NCI-H1436 treated with DMSO at 0.1 percent for 48 hours (cell line): ENCODE measurements around the gene DNAH17.

Experiments
- DNase-seq: peaks from one replicate; lab custom pipeline; 2025; lab: John Stamatoyannopoulos, UW

Gene DNAH17

DNA sequence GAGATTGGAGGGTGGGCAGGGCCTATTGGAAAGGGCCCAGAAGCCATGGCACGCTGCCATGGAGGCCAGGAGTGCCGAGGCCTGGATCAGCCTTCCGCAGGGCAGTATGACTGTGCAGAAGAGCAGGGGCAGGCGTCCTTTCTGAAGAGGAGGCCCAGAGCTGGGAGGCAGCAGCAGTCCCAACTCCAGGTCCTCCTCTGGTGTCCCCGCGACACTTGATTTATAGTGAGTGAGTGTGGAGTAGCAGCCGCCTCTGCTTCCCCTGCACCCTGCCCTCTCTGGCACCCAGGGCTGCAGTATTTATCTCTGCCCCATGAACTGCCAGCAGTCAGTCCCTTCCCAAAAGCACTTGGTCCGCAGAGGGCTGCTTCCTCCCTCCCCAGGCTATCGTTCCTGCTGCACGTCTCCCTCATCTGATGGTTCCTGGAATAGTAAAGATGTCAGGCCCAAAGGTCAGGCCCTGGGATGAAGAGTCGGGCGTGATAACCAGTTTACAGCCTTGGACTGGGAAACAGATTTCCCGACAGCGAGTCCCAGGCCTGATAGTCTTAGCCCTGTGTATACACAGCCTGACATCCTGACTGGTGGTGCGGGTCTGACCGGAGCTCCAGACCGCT lies 165.8 kb downstream of the DNAH17 start:
- DNase-seq = no peak

DNA sequence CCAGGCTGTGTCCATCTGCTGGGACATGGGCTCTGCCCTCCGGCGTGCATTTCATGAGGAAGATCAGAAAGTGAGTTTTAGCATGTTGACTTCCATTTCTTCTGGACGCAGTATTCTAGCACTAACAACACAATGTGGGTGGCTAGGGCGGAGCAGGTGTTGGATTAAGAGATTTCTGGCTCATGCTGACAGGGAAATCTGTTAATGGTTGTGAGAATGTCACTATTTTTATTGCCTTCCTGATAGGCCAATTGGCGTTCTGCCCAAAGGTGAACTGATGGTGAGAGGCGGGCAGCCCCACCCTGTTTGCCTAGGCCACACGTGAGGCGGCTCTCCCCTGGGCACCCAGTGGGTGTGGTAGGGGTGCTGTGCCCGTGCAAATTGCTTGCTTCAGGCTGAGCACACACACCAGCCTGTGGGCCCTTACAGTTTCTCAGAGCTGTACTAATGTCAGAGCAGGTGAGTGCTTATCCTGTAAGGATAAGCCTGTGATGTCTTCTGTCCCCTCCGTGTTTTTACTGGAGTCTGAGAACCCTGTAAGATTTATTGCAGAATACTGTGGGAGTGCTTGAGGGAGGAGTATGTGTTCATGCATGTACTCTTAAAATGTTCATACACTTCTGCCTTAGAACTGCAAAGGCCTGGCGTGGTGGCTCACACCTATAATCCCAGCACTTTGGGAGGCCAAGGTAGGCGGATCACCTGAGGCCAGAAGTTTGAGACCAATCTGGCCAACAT lies 167.8 kb downstream of the DNAH17 start:
- peak; percentile 81 for DNase-seq

DNA sequence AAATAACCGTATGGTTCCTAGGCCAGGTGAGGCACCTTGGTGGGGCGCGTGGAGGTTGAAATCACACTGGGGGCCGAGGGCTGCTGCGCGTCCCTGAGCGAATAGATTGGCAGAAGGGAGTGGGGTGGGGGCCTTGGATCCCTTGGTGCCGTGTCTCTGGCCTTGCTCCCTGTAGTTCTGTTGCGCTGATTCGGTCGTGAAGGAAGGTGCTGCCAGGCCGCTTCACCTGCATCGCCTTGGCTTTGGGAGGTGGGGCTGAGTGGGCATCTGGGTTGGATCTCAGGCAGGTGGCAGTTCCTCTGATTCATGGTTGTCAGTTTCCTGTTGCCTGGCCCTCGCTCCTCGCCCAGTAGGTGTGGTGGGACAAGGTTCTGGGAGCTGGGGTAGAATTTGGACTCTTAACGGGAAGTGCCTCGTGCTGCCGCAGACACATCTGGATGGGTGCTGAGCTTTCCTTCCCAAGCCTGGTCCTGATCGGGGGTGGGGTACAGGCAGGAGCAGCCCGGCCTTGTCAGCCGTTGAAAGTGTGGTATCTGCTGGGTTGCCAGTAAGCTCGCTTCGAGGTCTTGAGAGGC lies 168.6 kb downstream of the DNAH17 start:
- DNase-seq = no peak

DNA sequence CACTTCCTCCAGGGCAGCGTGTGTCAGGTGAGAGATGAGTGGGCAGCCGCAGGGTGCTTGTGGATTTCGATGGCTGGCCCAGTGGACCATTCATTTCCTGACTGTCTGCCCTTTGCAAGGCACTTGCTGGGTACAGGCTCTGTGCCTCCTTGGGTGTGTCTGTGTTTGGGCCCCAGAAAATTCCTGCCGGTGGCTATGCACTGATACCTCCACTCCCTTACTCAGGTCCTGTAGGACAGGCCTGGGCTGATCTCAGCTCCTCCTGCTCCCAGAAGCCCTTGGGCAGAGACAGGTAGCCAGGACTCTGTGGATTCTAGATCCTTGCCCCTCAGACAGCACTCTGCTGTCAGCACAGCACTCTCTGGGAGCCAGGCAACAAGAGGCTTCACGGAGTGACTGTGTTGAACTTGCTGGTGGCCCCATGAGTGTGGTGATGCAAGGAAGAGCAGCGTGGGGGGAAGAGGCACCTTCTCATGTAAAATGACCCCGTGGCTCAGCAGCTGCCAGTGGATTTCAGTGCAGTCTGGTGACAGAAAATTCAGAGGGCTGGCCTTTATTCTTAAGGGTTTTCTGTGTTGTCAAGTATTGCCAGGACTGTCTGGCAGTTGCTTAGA lies 169.7 kb downstream of the DNAH17 start:
- no peak for DNase-seq

DNA sequence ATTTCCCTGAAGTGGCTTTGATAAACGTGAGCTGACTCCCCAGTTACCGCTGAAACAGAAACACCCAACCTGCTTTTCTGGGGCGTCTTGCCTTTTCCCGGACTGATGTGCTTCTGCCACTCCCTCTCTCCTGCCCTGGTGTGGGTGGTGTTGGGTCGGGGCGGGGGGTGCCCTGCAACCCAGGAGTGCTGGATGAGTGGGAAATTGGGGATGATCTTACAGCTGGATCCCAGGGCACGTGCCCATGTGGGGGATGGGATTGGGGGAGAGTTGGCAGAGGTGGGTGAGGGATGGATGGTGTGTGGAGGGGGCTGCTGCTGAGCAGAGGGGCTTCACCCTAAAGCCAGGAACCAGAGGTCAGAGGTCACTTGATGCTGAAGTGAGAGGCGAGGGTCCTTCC lies 170.3 kb downstream of the DNAH17 start:
- no peak for DNase-seq

DNA sequence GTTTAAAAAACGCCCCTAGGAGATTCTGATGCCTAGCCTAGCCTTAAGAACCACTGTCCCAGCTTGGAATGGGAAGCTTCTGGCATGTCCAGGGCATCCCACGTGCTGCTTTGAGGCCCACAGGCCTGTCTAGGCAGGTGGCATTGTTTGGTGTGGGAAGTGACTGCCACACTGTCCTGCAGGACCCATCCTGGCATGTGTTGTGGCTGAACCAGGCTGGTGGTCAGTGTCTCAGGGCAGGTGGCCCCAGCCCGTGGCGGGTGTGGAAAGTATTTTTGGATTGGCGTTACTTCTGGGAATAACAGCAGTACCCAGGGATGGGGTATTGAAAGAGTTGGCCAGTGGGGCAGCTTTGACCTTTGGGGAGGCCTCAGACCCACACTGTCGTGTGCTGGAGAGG lies 170.8 kb downstream of the DNAH17 start:
- no peak for DNase-seq

DNA sequence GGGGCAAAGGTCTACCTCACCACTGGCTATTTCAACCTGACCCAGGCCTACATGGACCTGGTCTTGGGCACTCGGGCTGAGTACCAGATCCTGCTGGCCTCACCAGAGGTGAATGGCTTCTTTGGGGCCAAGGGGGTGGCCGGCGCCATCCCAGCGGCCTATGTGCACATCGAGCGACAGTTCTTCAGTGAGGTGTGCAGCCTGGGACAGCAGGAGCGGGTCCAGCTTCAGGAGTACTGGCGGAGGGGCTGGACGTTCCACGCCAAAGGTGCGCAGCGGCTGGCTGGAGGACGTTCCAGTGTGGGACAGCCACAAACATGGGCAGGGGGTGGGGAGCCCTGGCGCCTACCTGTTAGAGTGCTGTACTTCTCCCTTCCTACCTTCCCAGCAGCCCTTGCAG lies 173.4 kb downstream of the DNAH17 start:
- DNase-seq = no peak

DNA sequence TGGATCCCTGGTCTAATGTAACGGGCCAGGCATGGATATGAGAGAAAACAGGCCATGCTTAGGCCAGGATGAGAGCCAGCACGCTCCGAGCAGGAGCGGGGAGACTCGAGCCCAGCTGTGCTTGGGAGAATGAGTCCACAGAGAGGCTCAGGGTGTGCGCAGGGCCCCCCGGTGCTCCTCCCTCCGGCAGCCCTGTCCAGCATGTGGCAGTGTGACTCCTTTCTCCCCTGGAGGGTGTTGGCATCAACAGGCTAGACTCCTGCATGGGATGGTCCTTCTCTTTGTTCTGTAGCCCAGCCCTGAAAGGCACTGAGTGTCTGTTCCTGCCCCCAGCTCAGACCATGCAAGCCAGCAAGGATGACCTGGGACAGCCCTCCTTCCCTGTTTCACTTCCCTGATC lies 175.3 kb downstream of the DNAH17 start:
- no peak for DNase-seq

DNA sequence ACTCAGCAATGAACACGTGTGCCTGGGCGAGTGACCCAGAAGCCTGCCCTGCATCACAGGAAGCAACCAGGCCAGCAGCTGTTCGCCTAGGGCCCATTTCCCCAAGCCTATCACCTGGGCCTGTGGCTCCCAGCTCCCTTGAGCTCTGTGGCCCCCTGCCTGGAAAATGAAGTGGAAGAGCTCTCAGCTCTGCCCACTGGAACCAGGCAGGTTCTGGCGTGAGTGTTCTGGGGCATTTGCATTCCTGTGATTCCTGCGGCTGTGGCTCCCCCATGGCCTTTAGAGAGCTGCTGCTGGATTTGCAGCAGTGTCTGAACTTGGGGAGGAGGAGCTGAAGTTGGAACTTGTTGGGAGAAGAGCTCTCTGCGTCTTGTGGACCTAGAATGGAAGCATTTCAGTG lies 175.9 kb downstream of the DNAH17 start:
- no peak for DNase-seq

DNA sequence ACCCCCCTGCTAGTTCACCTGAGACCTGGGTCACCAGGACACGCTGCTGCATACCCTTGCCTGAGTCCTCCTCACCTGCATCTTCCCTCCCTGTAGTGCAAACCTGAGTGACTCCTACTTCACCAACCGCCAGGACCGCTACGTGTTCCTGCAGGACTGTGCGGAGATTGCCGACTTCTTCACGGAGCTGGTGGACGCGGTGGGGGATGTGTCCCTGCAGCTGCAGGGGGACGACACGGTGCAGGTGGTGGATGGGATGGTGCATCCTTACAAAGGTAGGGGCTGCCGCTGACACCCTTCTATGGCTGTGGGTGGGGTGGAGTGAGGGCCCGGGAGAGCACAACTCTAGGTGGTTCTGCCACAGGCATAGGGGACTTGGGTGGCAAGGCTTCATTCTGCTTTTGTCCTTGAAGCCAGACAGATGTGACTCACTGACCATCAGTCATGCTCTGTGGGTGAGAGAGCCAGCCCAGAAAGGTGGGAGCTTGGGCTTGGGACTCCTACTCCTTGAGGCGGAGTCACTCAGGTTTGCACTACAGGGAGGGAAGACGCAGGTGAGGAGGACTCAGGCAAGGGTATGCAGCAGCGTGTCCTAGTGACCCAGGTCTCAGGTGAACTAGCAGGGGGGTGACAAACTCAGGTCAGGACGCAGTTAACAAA lies 176.5 kb downstream of the DNAH17 start:
- DNase-seq = no peak

DNA sequence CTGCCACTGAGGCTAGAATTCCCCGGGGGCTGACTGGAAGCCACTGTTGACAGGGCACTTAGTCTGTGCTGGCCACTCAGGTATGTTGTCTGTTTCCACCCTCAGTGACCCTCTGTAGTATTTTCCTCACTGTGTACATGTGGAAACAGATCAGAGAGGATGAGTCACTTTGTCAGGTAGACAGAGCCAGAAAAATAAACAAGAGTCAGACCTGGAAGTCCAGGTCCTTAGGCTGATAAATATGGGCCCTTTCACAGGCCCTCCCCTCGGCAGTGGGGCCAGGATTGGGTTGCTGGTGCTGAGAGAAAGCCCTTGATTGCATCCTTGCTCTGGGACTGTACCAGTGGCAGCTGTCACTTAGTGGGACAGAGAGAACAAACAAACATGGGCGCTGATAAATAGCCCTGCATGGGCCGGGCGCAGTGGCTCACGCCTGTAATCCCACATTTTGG lies 177.5 kb downstream of the DNAH17 start:
- no peak for DNase-seq

DNA sequence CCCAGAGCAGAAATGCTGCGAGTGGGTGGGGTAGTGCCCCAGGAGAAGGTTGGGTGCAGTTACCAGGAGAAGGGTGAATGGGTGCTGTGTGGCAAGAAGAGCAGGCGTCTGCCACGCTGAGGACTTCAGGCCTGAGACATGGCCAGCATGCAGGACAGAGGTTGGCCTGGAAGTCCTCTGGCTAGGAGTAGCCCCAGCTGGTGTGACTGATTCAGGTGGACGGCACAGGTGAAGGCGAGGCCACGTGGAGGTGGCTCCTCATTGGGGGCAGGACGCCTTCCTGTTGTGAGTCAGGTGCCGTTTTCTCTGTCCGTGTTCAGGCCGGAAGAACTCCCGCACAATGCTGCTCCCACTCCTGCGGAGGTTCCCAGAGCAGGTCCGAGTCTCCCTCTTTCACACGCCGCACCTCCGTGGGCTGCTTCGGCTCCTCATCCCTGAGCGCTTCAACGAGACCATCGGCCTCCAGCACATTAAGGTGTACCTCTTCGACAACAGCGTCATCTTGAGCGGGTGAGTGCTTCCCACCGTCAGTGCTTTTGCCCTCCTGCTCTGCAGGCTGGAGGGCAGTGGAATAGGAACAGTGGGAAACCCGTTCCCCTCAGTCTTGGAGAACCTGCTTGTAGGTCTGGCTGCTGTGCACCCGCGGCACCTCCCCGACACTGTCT lies 178.0 kb downstream of the DNAH17 start:
- DNase-seq = no peak

DNA sequence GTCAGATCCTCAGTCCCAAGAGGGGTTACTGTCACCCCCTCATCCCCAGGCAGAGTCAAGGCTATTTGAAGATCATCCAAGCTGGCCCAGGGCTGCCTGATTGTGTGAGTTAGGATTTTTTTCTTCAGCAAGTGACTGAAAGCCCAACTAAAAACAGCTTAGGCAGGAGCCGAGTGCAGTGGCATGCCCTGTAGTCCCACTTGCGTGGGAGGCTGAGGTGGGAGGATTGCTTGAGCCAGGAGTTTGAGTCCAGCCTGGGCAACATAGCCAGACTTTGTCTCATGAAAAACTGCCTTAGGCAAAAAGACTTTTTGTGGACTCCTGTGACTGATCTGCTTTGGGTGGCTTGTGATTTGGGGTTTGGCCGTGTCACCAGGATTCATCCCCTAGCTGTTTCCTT lies 178.8 kb downstream of the DNAH17 start:
- DNase-seq = no peak

DNA sequence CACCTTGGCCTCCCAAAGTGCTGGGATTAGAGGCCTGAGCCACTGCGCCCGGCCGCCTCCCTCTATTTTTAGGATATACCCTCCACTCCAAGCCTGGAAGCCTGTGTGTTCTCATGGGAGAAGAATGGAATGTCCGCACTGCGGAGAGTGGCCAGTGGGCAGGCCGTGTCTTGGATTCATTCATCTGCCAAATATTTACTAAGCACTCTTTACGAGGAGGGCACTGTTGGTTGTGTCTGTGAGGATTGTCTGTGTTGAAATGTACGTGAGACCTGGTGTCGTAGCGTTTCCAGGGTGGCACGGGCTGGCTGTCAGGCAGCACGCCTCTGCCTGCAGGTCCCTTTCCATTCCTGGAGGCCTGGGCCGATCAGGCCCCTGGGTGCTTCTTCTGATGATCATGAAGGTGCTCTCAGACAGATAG lies 179.5 kb downstream of the DNAH17 start:
- no peak for DNase-seq

DNA sequence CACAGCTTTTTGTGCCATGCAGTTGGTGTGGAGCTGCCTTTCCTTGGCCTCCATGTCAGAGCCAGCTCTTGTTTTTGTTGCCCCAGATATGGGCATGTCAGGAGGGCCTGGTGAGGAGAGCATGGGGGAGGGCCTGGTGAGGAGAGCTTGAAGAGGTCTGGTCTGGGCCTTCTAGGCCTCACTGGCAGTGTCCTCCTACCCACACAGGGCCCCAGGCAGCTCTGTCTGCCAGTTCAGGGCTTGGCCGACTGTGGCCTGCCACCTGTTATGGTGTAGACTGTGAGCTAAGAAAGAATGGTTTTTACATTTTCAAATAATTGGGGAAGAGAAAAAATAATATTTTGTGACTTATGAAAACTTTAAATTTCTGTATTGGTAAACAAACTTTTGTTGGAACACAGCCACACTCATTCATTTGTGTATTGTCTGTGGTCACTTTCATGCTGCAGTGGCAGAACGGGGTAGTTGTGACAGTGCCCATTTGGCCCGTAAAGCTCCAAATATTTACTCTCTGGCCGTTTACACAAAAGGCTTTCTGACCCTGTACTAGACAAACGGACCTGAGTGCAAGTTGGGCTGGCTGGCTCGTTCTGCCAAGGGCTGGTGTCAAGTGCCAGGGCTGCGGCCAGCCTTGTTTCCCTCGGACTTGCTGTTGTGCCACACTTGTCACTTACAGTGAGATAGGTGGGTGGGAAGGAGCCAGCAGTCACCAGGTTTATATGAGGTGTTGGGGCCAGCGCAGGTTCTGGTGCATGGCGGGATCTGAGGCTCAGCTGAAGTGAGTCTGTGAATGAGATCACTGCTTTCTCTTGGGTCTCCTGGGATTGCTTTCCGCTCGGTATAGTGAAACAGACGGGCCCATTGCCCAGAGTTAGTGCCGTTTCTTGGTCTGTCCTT lies 180.5 kb downstream of the DNAH17 start:
- DNase-seq = no peak

DNA sequence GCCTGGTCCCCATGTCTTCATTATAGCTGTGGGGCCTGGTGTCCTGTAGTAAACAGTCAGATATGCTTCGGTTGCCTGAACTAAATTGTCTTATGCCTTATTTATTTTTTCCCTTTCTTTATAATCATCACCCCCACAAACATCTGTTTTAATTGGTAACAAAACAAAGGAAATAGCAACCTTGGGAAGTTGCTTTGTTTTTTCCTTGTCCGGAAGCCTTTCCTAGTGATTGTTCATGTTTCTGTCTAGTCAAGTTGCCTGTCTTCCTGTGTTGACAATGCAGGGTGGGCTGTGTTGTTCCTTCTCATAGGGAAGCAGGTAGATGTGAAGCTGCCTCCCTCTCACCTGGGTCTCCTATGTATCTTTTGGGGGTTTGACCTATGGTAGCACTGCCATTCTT lies 182.0 kb downstream of the DNAH17 start:
- no peak for DNase-seq

DNA sequence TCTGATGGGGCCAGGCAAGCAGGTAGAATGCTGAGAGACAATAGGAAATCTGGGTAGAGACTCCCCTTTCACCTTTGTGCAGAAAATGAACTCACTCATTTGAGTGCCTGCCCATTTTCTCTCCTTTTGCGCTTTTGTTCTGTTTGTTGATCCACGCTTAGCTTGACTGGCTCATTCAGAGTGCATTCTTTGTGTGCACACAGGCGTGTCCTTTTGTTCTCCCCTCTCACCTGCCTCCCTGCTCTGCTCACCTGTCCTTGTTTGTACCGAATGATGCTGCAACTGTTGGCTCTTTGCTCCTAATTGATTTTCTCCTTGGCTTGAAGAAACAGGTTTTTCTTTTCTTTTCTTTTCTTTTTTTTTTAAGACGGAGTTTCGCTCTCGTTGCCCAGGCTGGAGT lies 183.0 kb downstream of the DNAH17 start:
- peak; percentile 95 for DNase-seq

DNA sequence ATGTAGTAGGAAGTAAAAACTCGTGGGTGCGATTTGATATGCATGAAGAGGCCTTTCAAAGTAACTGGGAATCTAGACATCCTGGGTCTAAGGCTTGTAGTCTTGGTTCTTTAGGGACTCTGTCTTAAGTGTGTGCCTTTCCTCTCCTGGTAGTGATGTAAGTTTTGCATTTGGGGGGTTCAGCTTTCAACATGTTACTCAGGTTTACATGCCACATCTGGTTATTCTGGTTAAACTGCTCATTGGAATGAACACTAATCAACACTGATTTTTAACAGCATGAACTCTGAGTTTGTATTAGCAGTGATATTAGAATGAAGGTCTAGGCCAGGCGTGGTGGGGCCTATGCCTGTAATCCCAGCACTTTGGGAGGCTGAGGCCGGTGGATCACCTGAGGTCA lies 183.6 kb downstream of the DNAH17 start:
- DNase-seq = no peak

DNA sequence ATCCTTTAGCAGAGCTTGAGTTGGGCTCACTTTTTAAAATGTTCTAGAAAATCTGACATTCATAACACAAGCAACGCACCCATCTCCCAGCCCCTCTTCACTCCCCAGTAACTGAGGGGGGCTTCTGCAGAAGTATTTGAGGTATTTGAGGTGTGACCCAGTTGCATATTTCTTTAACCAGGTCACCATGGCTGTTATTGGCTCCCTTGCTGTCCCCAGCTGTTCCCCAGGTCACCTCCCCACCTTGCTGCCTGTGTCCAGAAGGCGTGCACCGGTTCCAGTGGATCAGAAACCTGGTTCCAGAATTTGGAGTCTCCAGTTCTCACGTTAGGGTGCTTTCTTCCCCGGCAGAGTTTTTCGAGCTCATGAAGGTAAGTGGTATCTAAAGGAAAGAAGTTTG lies 184.9 kb downstream of the DNAH17 start:
- no peak for DNase-seq

DNA sequence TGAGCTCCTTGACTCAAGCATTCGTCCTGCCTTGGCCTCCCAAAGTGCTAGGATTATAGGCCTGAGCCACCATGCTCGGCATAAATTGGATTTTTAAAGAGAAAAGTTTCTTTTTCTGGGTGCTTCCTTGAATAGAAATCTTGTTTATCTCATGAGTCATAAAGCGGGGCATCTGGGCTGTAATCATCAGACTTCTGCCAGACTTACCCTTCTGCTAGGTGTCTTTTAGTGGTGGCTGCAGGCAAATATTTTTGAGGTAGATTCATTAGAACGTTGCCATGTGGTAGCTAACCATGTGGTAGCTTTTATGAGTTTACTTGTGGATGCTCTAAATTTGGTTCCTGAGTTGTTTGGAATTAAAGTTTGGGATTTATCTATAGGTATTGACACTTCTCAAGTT lies 185.4 kb downstream of the DNAH17 start:
- DNase-seq = no peak

DNA sequence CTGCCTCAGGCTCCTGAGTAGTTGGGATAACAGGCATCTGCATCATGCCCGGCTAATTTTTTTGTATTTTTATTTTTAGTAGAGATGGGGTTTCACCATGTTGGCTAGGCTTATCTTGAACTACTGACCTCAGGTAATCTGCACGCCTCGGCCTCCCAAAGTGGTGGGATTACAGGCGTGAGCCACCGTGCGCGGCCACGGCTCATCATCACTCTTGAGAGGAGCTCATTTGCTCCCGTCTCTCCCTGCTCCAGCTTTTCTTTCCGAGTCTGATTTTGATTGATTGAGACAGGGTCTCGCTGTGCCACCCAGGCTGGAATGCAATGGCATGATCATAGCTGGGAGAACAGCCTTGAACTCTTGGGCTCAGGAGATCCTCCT lies 186.2 kb downstream of the DNAH17 start:
- no peak for DNase-seq
